GM12891 (cell line): ENCODE data around the gene CYBB.

Experiments used
- PAX5 ChIP-seq: IDR thresholded peaks from 2 replicates; pipeline ENCODE4 v1.6.1; 2011; ENCODE audit warnings: low read length, moderate library complexity, mild to moderate bottlenecking; ENCODE audit not compliant: insufficient read depth, severe bottlenecking
- POLR2A ChIP-seq: IDR thresholded peaks from 2 replicates; pipeline ENCODE4 v1.6.1; 2011; ENCODE audit warnings: low read depth, low read length, control low read depth
- POLR2AphosphoS5 ChIP-seq: IDR thresholded peaks from 2 replicates; pipeline ENCODE4 v1.6.1; 2011; ENCODE audit warnings: low read depth, low read length, control low read depth
- TAF1 ChIP-seq: IDR thresholded peaks from 2 replicates; pipeline ENCODE4 v1.6.1; 2011; ENCODE audit warnings: low read depth, low read length, control low read depth

DNA sequence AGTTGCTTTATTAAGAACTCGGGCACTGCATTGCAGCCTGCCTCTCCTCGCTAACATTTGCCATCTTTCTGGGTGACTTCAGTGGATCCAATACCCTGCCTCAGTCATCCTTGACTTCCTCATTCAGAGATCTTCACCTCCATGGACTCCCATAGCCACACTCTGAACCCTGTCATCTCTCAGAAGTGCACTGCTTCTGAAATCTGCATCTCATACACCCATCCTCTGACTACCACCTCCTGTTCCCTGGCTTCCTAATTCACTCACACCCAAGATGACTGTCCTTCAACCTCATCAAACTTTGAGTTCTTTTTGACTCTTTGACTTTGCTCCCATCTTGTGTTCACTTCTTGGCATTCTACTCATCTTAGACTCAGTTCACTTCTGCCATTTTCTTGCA is 25.3 kb upstream of the CYBB start:
- no peak for TF ChIP-seq POLR2AphosphoS5
- TF ChIP-seq TAF1, result no peak
- TF ChIP-seq POLR2A, result no peak
- TF ChIP-seq PAX5, result no peak
